HEK293 (cell line): ENCODE measurements around the gene MFAP5.

Source experiments
- CTCF ChIA-PET: fragments of 350-600 bp; formaldehyde crosslinking; extraction: SDS; loops from one replicate; lab custom pipeline; 2021; ENCODE audit warnings: antibody characterized with exemption; lab: Yijun Ruan, JAX
- POLR2A ChIA-PET: fragments of 300-600 bp; formaldehyde crosslinking; extraction: SDS; loops from one replicate; lab custom pipeline; 2020; ENCODE audit warnings: antibody characterized with exemption, inconsistent platforms; lab: Yijun Ruan, JAX
- H3K27ac ChIP-seq: fragments of 200-500 bp; sonication (Bioruptor generic); 2 replicates; pipeline ENCODE4 v1.5.1; 2014; ENCODE audit warnings: low read depth, low read length, control low read depth, inconsistent platforms; ENCODE audit errors: extremely low read depth
- H3K36me3 ChIP-seq, 2 experiments: fragments of 200-500 bp in 1 of 2; sonication (Bioruptor generic) in 1 of 2; 1 replicate in 1 of 2; 2 replicates in 1 of 2; pipeline ENCODE4 v1.5.1; 2014 to 2017; ENCODE audit warnings: inconsistent platforms in 2 of 2, low read length in 2 of 2; ENCODE audit not compliant: control insufficient read depth in 2 of 2, insufficient read depth in 1 of 2
- H3K4me1 ChIP-seq: fragments of 200-500 bp; sonication (Bioruptor generic); 2 replicates; pipeline ENCODE4 v1.5.1; 2014; ENCODE audit warnings: mild to moderate bottlenecking, low read length, inconsistent platforms; ENCODE audit not compliant: control insufficient read depth, insufficient read depth
- H3K4me3 ChIP-seq: 2 replicates; pipeline ENCODE4 v1.5.1; 2011; ENCODE audit warnings: low read depth, mild to moderate bottlenecking, control low read depth, low read length, moderate library complexity
- H3K9me3 ChIP-seq: fragments of 200-500 bp; sonication (Bioruptor generic); 2 replicates; pipeline ENCODE4 v1.5.1; 2014; ENCODE audit warnings: low read depth, low read length, inconsistent platforms; ENCODE audit not compliant: control insufficient read depth, insufficient read depth
- ELK4 ChIP-seq: IDR thresholded peaks from 2 replicates; pipeline ENCODE4 v1.6.1; 2011; ENCODE audit warnings: mild to moderate bottlenecking, low read depth, low read length, borderline replicate concordance
- HOXA7 ChIP-seq: sonication (generic); formaldehyde crosslinking; IDR thresholded peaks from 2 replicates; pipeline ENCODE4 v1.8.1; 2022; ENCODE audit warnings: missing genetic modification reagents, borderline replicate concordance
- PRDM2 ChIP-seq: fragments of 450-650 bp; formaldehyde crosslinking; IDR thresholded peaks from 2 replicates; pipeline ENCODE4 v1.5.1; 2016; ENCODE audit warnings: missing biosample characterization, missing genetic modification characterization, borderline replicate concordance
- ZBTB26 ChIP-seq: fragments of 450-650 bp; formaldehyde crosslinking; optimal IDR thresholded peaks from 2 replicates; pipeline ENCODE3; 2016; ENCODE audit warnings: missing biosample characterization, mild to moderate bottlenecking, missing genetic modification characterization
- ZFP41 ChIP-seq: fragments of 450-650 bp; formaldehyde crosslinking; IDR thresholded peaks from 2 replicates; pipeline ENCODE4 v1.5.1; 2016; ENCODE audit warnings: missing biosample characterization, missing genetic modification characterization, borderline replicate concordance
- ZNF112 ChIP-seq: fragments of 450-650 bp; formaldehyde crosslinking; IDR thresholded peaks from 2 replicates; pipeline ENCODE4 v1.5.0; 2017; ENCODE audit warnings: missing biosample characterization, missing genetic modification characterization
- ZNF174 ChIP-seq: fragments of 450-650 bp; formaldehyde crosslinking; IDR thresholded peaks from 2 replicates; pipeline ENCODE4 v1.5.0; 2017; ENCODE audit warnings: missing biosample characterization, mild to moderate bottlenecking, missing genetic modification characterization
- ZNF18 ChIP-seq: fragments of 450-650 bp; formaldehyde crosslinking; IDR thresholded peaks from 2 replicates; pipeline ENCODE4 v1.5.1; 2016; ENCODE audit warnings: missing biosample characterization, missing genetic modification characterization
- ZNF302 ChIP-seq: fragments of 450-650 bp; formaldehyde crosslinking; IDR thresholded peaks from 2 replicates; pipeline ENCODE4 v1.5.1; 2016; ENCODE audit warnings: missing biosample characterization, missing genetic modification characterization, low read depth
- ZNF391 ChIP-seq: fragments of 450-650 bp; formaldehyde crosslinking; IDR thresholded peaks from 2 replicates; pipeline ENCODE4 v1.5.1; 2016; ENCODE audit warnings: low read depth, missing biosample characterization, missing genetic modification characterization, borderline replicate concordance
- ZNF501 ChIP-seq: fragments of 450-650 bp; formaldehyde crosslinking; IDR thresholded peaks from 2 replicates; pipeline ENCODE4 v1.5.1; 2016; ENCODE audit warnings: missing biosample characterization, missing genetic modification characterization
- ZNF521 ChIP-seq: fragments of 450-650 bp; formaldehyde crosslinking; IDR thresholded peaks from 2 replicates; pipeline ENCODE4 v1.5.1; 2017; ENCODE audit warnings: missing biosample characterization, mild to moderate bottlenecking, missing genetic modification characterization
- ZNF580 ChIP-seq: fragments of 450-650 bp; formaldehyde crosslinking; IDR thresholded peaks from 2 replicates; pipeline ENCODE4 v1.5.1; 2016; ENCODE audit warnings: missing biosample characterization, missing genetic modification characterization
- ZNF596 ChIP-seq: fragments of 450-650 bp; IDR thresholded peaks from 2 replicates; pipeline ENCODE4 v1.5.0; 2018; ENCODE audit warnings: missing biosample characterization, mild to moderate bottlenecking, missing genetic modification characterization, moderate library complexity
- ZNF626 ChIP-seq: fragments of 450-650 bp; sonication (Bioruptor Pico); formaldehyde crosslinking; IDR thresholded peaks from 2 replicates; pipeline ENCODE4 v1.5.1; 2018; ENCODE audit warnings: missing biosample characterization, missing genetic modification characterization, inconsistent platforms
- ZNF645 ChIP-seq: fragments of 450-650 bp; formaldehyde crosslinking; IDR thresholded peaks from 2 replicates; pipeline ENCODE4; 2016; ENCODE audit warnings: missing biosample characterization, missing genetic modification characterization
- ZNF654 ChIP-seq: fragments of 450-650 bp; formaldehyde crosslinking; IDR thresholded peaks from 2 replicates; pipeline ENCODE4 v1.5.1; 2016; ENCODE audit warnings: low read depth, missing biosample characterization, missing genetic modification characterization
- ZNF704 ChIP-seq: fragments of 450-650 bp; formaldehyde crosslinking; IDR thresholded peaks from 2 replicates; pipeline ENCODE4 v1.5.1; 2016; ENCODE audit warnings: missing biosample characterization, missing genetic modification characterization
- ZSCAN5A ChIP-seq: fragments of 450-650 bp; formaldehyde crosslinking; IDR thresholded peaks from 2 replicates; pipeline ENCODE4 v1.5.1; 2016; ENCODE audit warnings: missing biosample characterization, missing genetic modification characterization

Gene MFAP5

GRCh38 chr12:8605057-8605456, 57.6 kb downstream of the MFAP5 start (continued):
- TF ChIP-seq ZBTB26 (tag by site-specific recombination) (no peak), ZNF302 (no peak), PRDM2 (no peak), ZNF174 (no peak), ZFP41 (tag by site-specific recombination) (no peak)

GRCh38 chr12:8603856-8604255, 58.8 kb downstream of the MFAP5 start:
- Histone ChIP-seq H3K9me3 (no peaks in the 10 kb centered on the region), H3K4me1 (no peaks in the 10 kb centered on the region), H3K4me3 (no peak overlapping the region), H3K36me3 (no peaks in the 10 kb centered on the region), H3K27ac (no peak overlapping the region)
- POLR2A ChIA-PET, result no interaction called here
- CTCF ChIA-PET, result interaction anchor here (0.6 kb wide), 1 partner anchor 115 kb away, joined by 3 read pairs; no protein-coding TSS in a partner anchor
- TF ChIP-seq HOXA7 (CRISPR knock-in tag), result no peak
- no peak for TF ChIP-seq ZNF18 (tag by site-specific recombination)
- no peak for TF ChIP-seq ZNF580
- no peak for TF ChIP-seq ZNF391 (tag by site-specific recombination)

- Histone ChIP-seq H3K4me1 (no peaks in the 10 kb centered on the region), H3K4me3 (no peak overlapping the region), H3K36me3 (no peaks in the 10 kb centered on the region), H3K27ac (no peak overlapping the region), H3K9me3 (no peaks in the 10 kb centered on the region)
- CTCF ChIA-PET, result interaction anchor here (0.6 kb wide), 1 partner anchor 115 kb away, joined by 3 read pairs; no protein-coding TSS in a partner anchor
- POLR2A ChIA-PET, result no interaction called here
- TF ChIP-seq ELK4, result no peak
- TF ChIP-seq ZNF704 (tag by site-specific recombination), result no peak
- no peak for TF ChIP-seq ZNF521 (tag by site-specific recombination)
- no peak for TF ChIP-seq ZNF645 (tag by site-specific recombination)
- no peak for TF ChIP-seq ZNF626 (tag by site-specific recombination)
- no peak for TF ChIP-seq ZNF112
- no peak for TF ChIP-seq ZNF501 (tag by site-specific recombination)
- TF ChIP-seq ZNF654 (tag by site-specific recombination), result no peak
- TF ChIP-seq ZNF596 (tag by site-specific recombination), result no peak
- TF ChIP-seq ZSCAN5A (tag by site-specific recombination), result no peak
Observed at GRCh38 chr12:8603286-8603685, 59.3 kb downstream of the MFAP5 start.
